ENCODE results near the gene CEP78. TPM values are rescaled to one million over a fixed set of nuclear protein-coding genes. Genes with fewer than 3 reads are reported as not detected.
A peak's percentile ranks its signal among the peaks of the same experiment; 100 is the strongest.

The CEP78 gene
- total RNA-seq, 1 donor from 2014 or later: 66.4 TPM

DNA sequence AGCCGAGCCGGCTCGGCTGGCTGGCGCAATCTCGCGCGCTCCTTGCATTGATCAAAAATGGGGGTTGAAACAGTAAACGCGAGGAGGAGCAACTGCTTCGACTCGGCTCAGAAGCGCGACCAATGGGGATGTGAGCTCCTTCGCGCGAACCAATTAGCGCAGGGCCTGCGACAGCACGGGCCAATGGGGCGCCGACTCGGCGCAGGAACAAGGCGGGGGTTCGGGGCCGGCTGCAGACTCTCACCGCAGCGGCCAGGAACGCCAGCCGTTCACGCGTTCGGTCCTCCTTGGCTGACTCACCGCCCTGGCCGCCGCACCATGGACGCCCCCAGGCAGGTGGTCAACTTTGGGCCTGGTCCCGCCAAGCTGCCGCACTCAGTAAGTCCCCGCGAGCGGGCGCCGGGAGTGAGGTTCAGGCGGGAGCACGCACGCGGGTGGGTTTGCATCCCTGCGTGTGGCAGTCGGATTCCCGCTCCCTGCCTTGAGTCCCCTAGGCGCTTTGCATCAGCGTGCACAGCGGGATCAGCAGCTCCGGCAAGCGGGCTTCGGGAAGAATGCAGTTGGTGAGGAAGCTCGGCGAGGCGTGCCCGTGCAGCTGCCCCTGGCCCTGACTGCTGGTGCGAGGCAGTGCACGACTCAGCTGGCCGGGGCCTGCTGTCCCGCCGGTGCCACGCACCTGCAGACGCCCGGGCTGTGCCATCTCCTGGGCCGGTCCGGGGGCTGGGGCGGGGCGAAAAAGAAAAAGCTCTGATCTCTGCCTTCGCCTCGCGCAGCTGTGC, 61.2 kb downstream of the CEP78 start, which contains the start of gene PSAT1:
PSAT1 (plus strand) TSS at position 233 of the 779 bp plus-strand sequence; CDS start at position 319, 86 bp downstream.
- Mint-ChIP-seq H3K9me3 (no peaks in the 10 kb centered on the region), H3K36me3 (ENCODE audit: low read depth) (peaks cover 10% of the 10 kb centered on the region), H3K27me3 (ENCODE audit: low read depth) (no peaks in the 10 kb centered on the region), H3K4me1 (peaks cover 45% of the 10 kb centered on the region), H3K27ac (ENCODE audit: unreplicated experiment) (peak within 1 kb of the TSS; percentile 99), H3K4me3 (peak within 1 kb of the TSS; percentile 100)
- TF ChIP-seq, protein P1, sequence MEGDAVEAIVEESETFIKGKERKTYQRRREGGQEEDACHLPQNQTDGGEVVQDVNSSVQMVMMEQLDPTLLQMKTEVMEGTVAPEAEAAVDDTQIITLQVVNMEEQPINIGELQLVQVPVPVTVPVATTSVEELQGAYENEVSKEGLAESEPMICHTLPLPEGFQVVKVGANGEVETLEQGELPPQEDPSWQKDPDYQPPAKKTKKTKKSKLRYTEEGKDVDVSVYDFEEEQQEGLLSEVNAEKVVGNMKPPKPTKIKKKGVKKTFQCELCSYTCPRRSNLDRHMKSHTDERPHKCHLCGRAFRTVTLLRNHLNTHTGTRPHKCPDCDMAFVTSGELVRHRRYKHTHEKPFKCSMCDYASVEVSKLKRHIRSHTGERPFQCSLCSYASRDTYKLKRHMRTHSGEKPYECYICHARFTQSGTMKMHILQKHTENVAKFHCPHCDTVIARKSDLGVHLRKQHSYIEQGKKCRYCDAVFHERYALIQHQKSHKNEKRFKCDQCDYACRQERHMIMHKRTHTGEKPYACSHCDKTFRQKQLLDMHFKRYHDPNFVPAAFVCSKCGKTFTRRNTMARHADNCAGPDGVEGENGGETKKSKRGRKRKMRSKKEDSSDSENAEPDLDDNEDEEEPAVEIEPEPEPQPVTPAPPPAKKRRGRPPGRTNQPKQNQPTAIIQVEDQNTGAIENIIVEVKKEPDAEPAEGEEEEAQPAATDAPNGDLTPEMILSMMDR (conservative IDR thresholded peaks at IDR 0.05): peak; percentile 11
- DNase-seq (ENCODE audit: low read depth, low spot score): peak; percentile 83

DNA sequence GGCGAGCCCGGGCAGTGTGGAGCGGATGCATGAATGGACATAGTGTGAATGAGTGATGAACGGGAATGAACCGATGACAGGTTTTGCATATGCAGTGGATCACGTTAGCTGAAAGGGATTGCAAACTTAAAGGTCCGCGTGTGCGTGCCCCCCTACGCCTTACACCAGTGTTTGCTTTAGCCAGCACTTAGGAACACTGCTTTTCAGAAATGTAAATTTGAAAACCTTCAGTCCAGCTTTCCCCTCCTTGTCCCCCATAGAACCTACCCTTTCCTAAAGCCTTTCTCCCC, 61.7 kb downstream of the CEP78 start:
- peaks cover 10% of the 10 kb centered on the region for H3K36me3 Mint-ChIP-seq (ENCODE audit: low read depth)

DNA sequence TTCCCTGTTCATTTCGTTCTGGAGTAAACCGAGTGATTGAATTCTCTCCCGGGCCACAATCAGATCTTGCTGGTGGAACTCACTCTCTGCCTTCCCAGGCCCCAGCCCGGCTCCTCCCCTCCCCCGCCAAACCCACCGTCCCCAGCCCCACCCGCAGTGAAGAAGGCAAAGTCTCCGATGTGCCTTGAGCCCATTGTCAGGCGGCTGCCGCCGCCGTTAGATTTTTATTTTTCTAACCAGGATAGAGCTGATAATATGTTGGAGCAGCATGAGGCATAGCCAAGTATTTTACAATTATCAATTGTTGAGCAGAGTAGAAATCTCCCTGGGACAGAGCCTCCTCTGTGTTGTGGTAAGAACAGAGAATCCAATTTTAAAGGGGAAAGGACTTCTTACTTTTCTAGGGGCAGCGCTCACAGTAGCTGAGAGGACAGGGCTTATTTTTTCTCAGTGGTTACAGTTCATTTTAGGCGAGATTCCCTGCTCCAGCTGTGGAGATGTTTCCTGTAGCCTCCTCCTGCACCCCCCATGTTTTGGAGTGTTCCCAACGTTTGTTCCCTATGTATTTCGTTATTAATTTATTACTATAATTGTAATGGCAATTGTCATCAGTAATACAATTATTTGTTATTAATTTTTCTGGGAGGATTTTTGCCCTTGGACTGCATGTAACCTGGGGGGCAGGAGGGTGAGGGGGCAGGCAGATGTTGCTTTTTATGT, 62.3 kb downstream of the CEP78 start:
- peak overlapping the region; percentile 92 for H3K27ac Mint-ChIP-seq (ENCODE audit: unreplicated experiment)
- TF ChIP-seq, protein P1 (conservative IDR thresholded peaks at IDR 0.05): no peak
- DNase-seq (ENCODE audit: low read depth, low spot score): peak; percentile 14
- peak overlapping the region; percentile 100 for H3K4me3 Mint-ChIP-seq
- H3K9me3 Mint-ChIP-seq: no peaks in the 10 kb centered on the region
- no peaks in the 10 kb centered on the region for H3K27me3 Mint-ChIP-seq (ENCODE audit: low read depth)
- peaks cover 45% of the 10 kb centered on the region for H3K4me1 Mint-ChIP-seq
- H3K36me3 Mint-ChIP-seq (ENCODE audit: low read depth): peaks cover 10% of the 10 kb centered on the region

More for the DNA sequence above, 61.7 kb downstream of the CEP78 start:
- Mint-ChIP-seq H3K27ac (ENCODE audit: unreplicated experiment) (peak overlapping the region; percentile 92), H3K9me3 (no peaks in the 10 kb centered on the region), H3K27me3 (ENCODE audit: low read depth) (no peaks in the 10 kb centered on the region), H3K4me3 (peak overlapping the region; percentile 100), H3K4me1 (peaks cover 45% of the 10 kb centered on the region)
- TF ChIP-seq, protein P1 (conservative IDR thresholded peaks at IDR 0.05): no peak
- no peak for DNase-seq (ENCODE audit: low read depth, low spot score)

DNA sequence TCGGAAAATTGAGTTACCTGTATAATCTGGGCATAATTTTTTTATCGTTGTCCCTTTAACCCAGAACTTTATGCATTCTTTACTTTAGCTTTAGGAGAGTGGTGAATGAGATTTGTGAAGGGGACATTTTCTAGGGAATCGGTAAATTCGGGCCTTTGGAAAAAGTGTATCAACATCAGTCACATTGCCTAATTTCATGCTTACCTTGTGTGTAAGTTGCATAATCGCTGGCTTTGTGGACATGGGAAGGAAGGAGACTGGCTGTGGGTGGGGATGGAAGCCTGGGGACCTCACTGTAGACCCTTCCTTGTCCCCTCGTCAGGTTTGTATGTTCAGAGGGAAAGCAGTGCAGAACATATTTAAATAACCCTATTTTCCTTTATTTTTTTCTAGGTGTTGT, 64.3 kb downstream of the CEP78 start:
- peaks cover 40% of the 10 kb centered on the region for H3K4me1 Mint-ChIP-seq
- no peaks in the 10 kb centered on the region for H3K9me3 Mint-ChIP-seq
- H3K27me3 Mint-ChIP-seq (ENCODE audit: low read depth): no peaks in the 10 kb centered on the region
- H3K4me3 Mint-ChIP-seq: peak overlapping the region; percentile 79
- TF ChIP-seq, protein P1 (conservative IDR thresholded peaks at IDR 0.05): no peak
- no peak for DNase-seq (ENCODE audit: low read depth, low spot score)
- no peak overlapping the region for H3K27ac Mint-ChIP-seq (ENCODE audit: unreplicated experiment)
- H3K36me3 Mint-ChIP-seq (ENCODE audit: low read depth): peaks cover 22% of the 10 kb centered on the region

DNA sequence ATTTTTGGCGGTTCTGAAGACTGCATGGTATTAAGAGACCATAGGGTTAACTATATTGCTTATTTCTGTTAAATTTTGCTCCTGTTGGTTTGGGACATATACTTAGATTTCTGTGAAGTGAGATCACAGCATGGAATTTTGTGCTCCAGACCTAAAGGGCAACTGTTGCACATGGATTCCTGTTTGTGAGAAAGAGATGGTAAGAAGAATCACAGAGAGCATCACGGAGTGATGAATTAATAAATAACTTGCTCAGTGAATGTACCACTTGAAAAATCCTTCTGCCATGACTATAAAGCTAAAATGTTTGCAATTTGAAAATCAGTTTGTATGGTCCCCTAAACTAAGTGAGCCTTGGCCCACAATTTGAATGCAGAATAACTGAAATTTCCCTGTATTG, 65.6 kb downstream of the CEP78 start:
- TF ChIP-seq, protein P1 (conservative IDR thresholded peaks at IDR 0.05): no peak
- no peak for DNase-seq (ENCODE audit: low read depth, low spot score)
- no peaks in the 10 kb centered on the region for H3K27me3 Mint-ChIP-seq (ENCODE audit: low read depth)
- H3K9me3 Mint-ChIP-seq: no peaks in the 10 kb centered on the region
- peak overlapping the region; percentile 48 for H3K4me3 Mint-ChIP-seq
- H3K4me1 Mint-ChIP-seq: peaks cover 28% of the 10 kb centered on the region
- H3K36me3 Mint-ChIP-seq (ENCODE audit: low read depth): peaks cover 25% of the 10 kb centered on the region
- H3K27ac Mint-ChIP-seq (ENCODE audit: unreplicated experiment): no peak overlapping the region
